ENCODE data around the gene PDIA5. TPM values are rescaled to one million over a fixed set of nuclear protein-coding genes. Genes with fewer than 3 reads are reported as not detected.

Gene PDIA5
- total RNA-seq, 2 experiments from 2014 or later: 8.1 to 11.7 TPM

DNA sequence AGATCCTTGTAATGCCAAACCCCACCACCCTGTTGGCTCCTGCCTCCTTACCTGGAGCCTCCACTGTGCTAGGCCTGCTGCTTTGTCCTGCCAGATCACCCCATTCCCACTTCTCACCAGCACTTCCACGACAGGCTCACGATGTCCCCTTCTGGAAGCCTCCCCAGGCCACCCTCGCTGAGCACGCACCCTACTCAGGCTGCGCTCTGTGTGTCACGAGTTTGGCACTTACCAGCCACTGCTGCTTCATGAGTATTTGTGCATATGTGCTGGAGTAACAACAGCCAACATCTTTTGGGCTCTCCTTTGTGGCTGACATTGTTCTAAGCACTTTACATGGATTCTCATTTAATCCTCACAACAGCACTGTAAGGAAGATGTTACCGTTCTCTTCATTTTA is 58.1 kb downstream of the PDIA5 start:
- H3K4me2 ChIP-seq (ENCODE audit: low read length): no peak overlapping the region
- H2AFZ ChIP-seq (ENCODE audit: low read length): no peak overlapping the region
- CTCF ChIA-PET (ENCODE audit: unreplicated experiment): no interaction called here
- H3K79me2 ChIP-seq (ENCODE audit: insufficient read depth, low read depth, low read length): no peaks in the 10 kb centered on the region
- intact Hi-C loops (cut with micrococcal nuclease; ENCODE audit: unreplicated experiment): no loop called here
- TF ChIP-seq, protein P1, sequence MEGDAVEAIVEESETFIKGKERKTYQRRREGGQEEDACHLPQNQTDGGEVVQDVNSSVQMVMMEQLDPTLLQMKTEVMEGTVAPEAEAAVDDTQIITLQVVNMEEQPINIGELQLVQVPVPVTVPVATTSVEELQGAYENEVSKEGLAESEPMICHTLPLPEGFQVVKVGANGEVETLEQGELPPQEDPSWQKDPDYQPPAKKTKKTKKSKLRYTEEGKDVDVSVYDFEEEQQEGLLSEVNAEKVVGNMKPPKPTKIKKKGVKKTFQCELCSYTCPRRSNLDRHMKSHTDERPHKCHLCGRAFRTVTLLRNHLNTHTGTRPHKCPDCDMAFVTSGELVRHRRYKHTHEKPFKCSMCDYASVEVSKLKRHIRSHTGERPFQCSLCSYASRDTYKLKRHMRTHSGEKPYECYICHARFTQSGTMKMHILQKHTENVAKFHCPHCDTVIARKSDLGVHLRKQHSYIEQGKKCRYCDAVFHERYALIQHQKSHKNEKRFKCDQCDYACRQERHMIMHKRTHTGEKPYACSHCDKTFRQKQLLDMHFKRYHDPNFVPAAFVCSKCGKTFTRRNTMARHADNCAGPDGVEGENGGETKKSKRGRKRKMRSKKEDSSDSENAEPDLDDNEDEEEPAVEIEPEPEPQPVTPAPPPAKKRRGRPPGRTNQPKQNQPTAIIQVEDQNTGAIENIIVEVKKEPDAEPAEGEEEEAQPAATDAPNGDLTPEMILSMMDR (conservative IDR thresholded peaks at IDR 0.05; ENCODE audit: low read length): no peak
- TF ChIP-seq EZH2phosphoT487 (IDR thresholded peaks at IDR 0.05; ENCODE audit: borderline replicate concordance, low read depth, low read length): no peak
- no peaks in the 10 kb centered on the region for H3K9me3 ChIP-seq (ENCODE audit: low read length)
- H3K4me3 ChIP-seq (ENCODE audit: low read depth, low read length, poor library complexity, severe bottlenecking): no peak overlapping the region
- H4K20me1 ChIP-seq (ENCODE audit: insufficient read depth, low read length): no peaks in the 10 kb centered on the region
- no peak overlapping the region for H3K27ac ChIP-seq (ENCODE audit: low read depth, low read length, poor library complexity, severe bottlenecking)
- H3K36me3 ChIP-seq (ENCODE audit: insufficient read depth, low read length): no peaks in the 10 kb centered on the region
- no peak for DNase-seq (ENCODE audit: low spot score)
- BruUV-seq (replicated peaks): no TSS peak
- POLR2A ChIA-PET: no interaction called here
- H3K4me1 ChIP-seq (ENCODE audit: insufficient read depth, low read length, poor library complexity, severe bottlenecking): no peaks in the 10 kb centered on the region
- H3K9me2 ChIP-seq (ENCODE audit: insufficient read depth, low read length): no peaks in the 10 kb centered on the region

DNA sequence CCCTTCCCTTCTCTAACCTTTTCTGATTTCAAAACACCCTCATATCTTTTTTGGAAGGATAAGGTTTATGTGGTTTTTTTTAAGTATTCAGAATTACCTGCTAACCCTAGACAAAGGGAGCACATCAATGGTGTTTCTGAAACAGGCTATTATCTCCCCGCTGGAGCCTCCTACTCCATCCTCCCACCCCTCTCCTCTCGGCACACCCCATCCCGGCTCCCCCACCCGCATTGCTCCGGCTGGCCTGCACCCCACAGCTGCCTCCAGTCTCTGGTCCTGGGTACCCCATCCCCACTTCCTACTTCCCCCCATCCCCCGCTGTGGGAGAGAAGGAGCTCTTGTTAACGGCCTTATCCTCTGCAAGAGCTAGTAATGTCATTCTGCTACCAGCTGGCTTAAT is 59.2 kb downstream of the PDIA5 start:
- ChIA-PET POLR2A (no interaction called here), CTCF (ENCODE audit: unreplicated experiment) (no interaction called here)
- H4K20me1 ChIP-seq (ENCODE audit: insufficient read depth, low read length): no peaks in the 10 kb centered on the region
- no peaks in the 10 kb centered on the region for H3K9me3 ChIP-seq (ENCODE audit: low read length)
- H3K27ac ChIP-seq (ENCODE audit: low read depth, low read length, poor library complexity, severe bottlenecking): no peak overlapping the region
- H3K9me2 ChIP-seq (ENCODE audit: insufficient read depth, low read length): no peaks in the 10 kb centered on the region
- DNase-seq (ENCODE audit: low spot score): no peak
- no TSS peak for BruUV-seq (replicated peaks)
- H3K4me1 ChIP-seq (ENCODE audit: insufficient read depth, low read length, poor library complexity, severe bottlenecking): no peaks in the 10 kb centered on the region
- H3K36me3 ChIP-seq (ENCODE audit: insufficient read depth, low read length): no peaks in the 10 kb centered on the region
- no peaks in the 10 kb centered on the region for H3K79me2 ChIP-seq (ENCODE audit: insufficient read depth, low read depth, low read length)
- H2AFZ ChIP-seq (ENCODE audit: low read length): no peak overlapping the region
- TF ChIP-seq, protein P1 (conservative IDR thresholded peaks at IDR 0.05; ENCODE audit: low read length): no peak
- TF ChIP-seq EZH2phosphoT487 (IDR thresholded peaks at IDR 0.05; ENCODE audit: borderline replicate concordance, low read depth, low read length): no peak
- no peak overlapping the region for H3K4me2 ChIP-seq (ENCODE audit: low read length)
- H3K4me3 ChIP-seq (ENCODE audit: low read depth, low read length, poor library complexity, severe bottlenecking): no peak overlapping the region
- intact Hi-C loops (cut with micrococcal nuclease; ENCODE audit: unreplicated experiment): no loop called here

DNA sequence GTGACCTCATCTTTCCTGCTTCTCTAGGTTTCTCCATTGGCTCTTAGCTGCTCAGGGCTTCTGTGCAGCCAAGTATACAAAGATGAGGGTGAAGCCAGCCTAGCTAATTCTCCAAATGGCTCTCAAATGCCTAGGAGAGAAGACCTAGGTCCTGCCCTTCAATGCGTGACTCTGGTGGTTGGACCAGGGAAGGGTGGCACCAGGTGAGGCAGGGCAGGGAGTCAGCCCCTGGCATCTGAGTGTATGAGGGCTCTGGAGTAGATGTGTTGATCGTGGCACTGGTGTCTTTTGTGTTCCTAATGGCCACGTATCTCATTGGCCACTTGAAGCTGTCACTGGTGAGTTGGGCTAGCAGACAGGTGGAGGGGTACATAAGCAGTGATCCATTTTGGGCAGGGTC is 59.8 kb downstream of the PDIA5 start:
- no peaks in the 10 kb centered on the region for H3K9me2 ChIP-seq (ENCODE audit: insufficient read depth, low read length)
- intact Hi-C loops (cut with micrococcal nuclease; ENCODE audit: unreplicated experiment): no loop called here
- no peak overlapping the region for H3K4me2 ChIP-seq (ENCODE audit: low read length)
- H3K4me3 ChIP-seq (ENCODE audit: low read depth, low read length, poor library complexity, severe bottlenecking): no peak overlapping the region
- TF ChIP-seq, protein P1 (conservative IDR thresholded peaks at IDR 0.05; ENCODE audit: low read length): no peak
- TF ChIP-seq EZH2phosphoT487 (IDR thresholded peaks at IDR 0.05; ENCODE audit: borderline replicate concordance, low read depth, low read length): no peak
- CTCF ChIA-PET (ENCODE audit: unreplicated experiment): no interaction called here
- POLR2A ChIA-PET: interaction anchor here (0.9 kb wide), 1 partner anchor 27 kb away, joined by 3 read pairs; no protein-coding TSS in a partner anchor
- no peaks in the 10 kb centered on the region for H3K4me1 ChIP-seq (ENCODE audit: insufficient read depth, low read length, poor library complexity, severe bottlenecking)
- H4K20me1 ChIP-seq (ENCODE audit: insufficient read depth, low read length): no peaks in the 10 kb centered on the region
- H3K36me3 ChIP-seq (ENCODE audit: insufficient read depth, low read length): no peaks in the 10 kb centered on the region
- no TSS peak for BruUV-seq (replicated peaks)
- H3K9me3 ChIP-seq (ENCODE audit: low read length): no peaks in the 10 kb centered on the region
- H2AFZ ChIP-seq (ENCODE audit: low read length): no peak overlapping the region
- H3K27ac ChIP-seq (ENCODE audit: low read depth, low read length, poor library complexity, severe bottlenecking): no peak overlapping the region
- no peaks in the 10 kb centered on the region for H3K79me2 ChIP-seq (ENCODE audit: insufficient read depth, low read depth, low read length)
- DNase-seq (ENCODE audit: low spot score): no peak
